ENCODE data around the gene FOXD1.
"Not testable (repeated sequence)": the region's sequence is repeated elsewhere in the genome, so short reads cannot be mapped to it uniquely, and the experiment has no call there.

Gene FOXD1

GRCh38 chr5:73464016-73464745, 15.6 kb upstream of the FOXD1 start:
- no peak for DNase-seq (ENCODE audit: low read depth)

GRCh38 chr5:73460133-73460532, 11.6 kb upstream of the FOXD1 start:
- no peak for DNase-seq (ENCODE audit: low read depth)

GRCh38 chr5:73459366-73459765, 10.8 kb upstream of the FOXD1 start:
- DNase-seq (ENCODE audit: low read depth): peak; percentile 61

GRCh38 chr5:73456462-73456861, 7.9 kb upstream of the FOXD1 start:
- DNase-seq (ENCODE audit: low read depth): not testable (repeated sequence)

GRCh38 chr5:73454379-73455036, 5.9 kb upstream of the FOXD1 start:
- DNase-seq (ENCODE audit: low read depth): peak; percentile 83

GRCh38 chr5:73452215-73452614, 3.6 kb upstream of the FOXD1 start:
- DNase-seq (ENCODE audit: low read depth): no peak

- peak; percentile 75 for DNase-seq (ENCODE audit: low read depth)
Measured at GRCh38 chr5:73451224-73452130, 2.9 kb upstream of the FOXD1 start.

GRCh38 chr5:73450672-73451223, 2.2 kb upstream of the FOXD1 start:
- no peak for DNase-seq (ENCODE audit: low read depth)

GRCh38 chr5:73450137-73450536, 1.6 kb upstream of the FOXD1 start:
- DNase-seq (ENCODE audit: low read depth): no peak

- DNase-seq (ENCODE audit: low read depth): peak; percentile 74
Measured at GRCh38 chr5:73447530-73448462, 781 bp downstream of the FOXD1 start.

GRCh38 chr5:73446631-73447529, 1.7 kb downstream of the FOXD1 start:
- DNase-seq (ENCODE audit: low read depth): peak; percentile 52

- DNase-seq (ENCODE audit: low read depth): no peak
Measured at GRCh38 chr5:73445665-73446630, 2.6 kb downstream of the FOXD1 start.

- DNase-seq (ENCODE audit: low read depth): no peak
Measured at GRCh38 chr5:73444499-73445438, 3.8 kb downstream of the FOXD1 start.

- DNase-seq (ENCODE audit: low read depth): no peak
Measured at GRCh38 chr5:73443829-73444498, 4.6 kb downstream of the FOXD1 start.

GRCh38 chr5:73442996-73443627, 5.5 kb downstream of the FOXD1 start:
- DNase-seq (ENCODE audit: low read depth): no peak

- no peak for DNase-seq (ENCODE audit: low read depth)
Measured at GRCh38 chr5:73442231-73442811, 6.3 kb downstream of the FOXD1 start.

Measured in ELR (cell line).